ENCODE measurements around the gene MPZL2.

GRCh38 chr11:118232659-118233058, 31.4 kb downstream of the MPZL2 start:
- TF ChIP-seq, protein P1, sequence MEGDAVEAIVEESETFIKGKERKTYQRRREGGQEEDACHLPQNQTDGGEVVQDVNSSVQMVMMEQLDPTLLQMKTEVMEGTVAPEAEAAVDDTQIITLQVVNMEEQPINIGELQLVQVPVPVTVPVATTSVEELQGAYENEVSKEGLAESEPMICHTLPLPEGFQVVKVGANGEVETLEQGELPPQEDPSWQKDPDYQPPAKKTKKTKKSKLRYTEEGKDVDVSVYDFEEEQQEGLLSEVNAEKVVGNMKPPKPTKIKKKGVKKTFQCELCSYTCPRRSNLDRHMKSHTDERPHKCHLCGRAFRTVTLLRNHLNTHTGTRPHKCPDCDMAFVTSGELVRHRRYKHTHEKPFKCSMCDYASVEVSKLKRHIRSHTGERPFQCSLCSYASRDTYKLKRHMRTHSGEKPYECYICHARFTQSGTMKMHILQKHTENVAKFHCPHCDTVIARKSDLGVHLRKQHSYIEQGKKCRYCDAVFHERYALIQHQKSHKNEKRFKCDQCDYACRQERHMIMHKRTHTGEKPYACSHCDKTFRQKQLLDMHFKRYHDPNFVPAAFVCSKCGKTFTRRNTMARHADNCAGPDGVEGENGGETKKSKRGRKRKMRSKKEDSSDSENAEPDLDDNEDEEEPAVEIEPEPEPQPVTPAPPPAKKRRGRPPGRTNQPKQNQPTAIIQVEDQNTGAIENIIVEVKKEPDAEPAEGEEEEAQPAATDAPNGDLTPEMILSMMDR (IDR thresholded peaks at IDR 0.05; ENCODE audit: control extremely low read depth in 1 of 3, insufficient read depth in 1 of 3, low read depth in 1 of 3, low read length in 3 of 3) = no peak
- TF ChIP-seq E2F6 (IDR thresholded peaks at IDR 0.05) (no peak), CHD1 (IDR thresholded peaks at IDR 0.05; ENCODE audit: low read depth, low read length) (no peak), POLR2A (IDR thresholded peaks at IDR 0.05; ENCODE audit: control extremely low read depth in 1 of 2, low read depth in 2 of 2, low read length in 2 of 2) (no peak), EP300 (IDR thresholded peaks at IDR 0.05; ENCODE audit: borderline replicate concordance in 1 of 2, low read depth in 2 of 2, low read length in 2 of 2) (no peak), CHD7 (IDR thresholded peaks at IDR 0.05; ENCODE audit: insufficient replicate concordance, low read length) (no peak), CHD2 (IDR thresholded peaks at IDR 0.05; ENCODE audit: low read length) (no peak), TCF12 (IDR thresholded peaks at IDR 0.05; ENCODE audit: low read depth, low read length) (no peak), KDM1A (IDR thresholded peaks at IDR 0.05; ENCODE audit: borderline replicate concordance, low read length) (no peak)

All from H1 (cell line).